ENCODE results near the gene MED16.
"Not testable (repeated sequence)": the region's sequence is repeated elsewhere in the genome, so short reads cannot be mapped to it uniquely, and the experiment has no call there.

Gene MED16

DNA sequence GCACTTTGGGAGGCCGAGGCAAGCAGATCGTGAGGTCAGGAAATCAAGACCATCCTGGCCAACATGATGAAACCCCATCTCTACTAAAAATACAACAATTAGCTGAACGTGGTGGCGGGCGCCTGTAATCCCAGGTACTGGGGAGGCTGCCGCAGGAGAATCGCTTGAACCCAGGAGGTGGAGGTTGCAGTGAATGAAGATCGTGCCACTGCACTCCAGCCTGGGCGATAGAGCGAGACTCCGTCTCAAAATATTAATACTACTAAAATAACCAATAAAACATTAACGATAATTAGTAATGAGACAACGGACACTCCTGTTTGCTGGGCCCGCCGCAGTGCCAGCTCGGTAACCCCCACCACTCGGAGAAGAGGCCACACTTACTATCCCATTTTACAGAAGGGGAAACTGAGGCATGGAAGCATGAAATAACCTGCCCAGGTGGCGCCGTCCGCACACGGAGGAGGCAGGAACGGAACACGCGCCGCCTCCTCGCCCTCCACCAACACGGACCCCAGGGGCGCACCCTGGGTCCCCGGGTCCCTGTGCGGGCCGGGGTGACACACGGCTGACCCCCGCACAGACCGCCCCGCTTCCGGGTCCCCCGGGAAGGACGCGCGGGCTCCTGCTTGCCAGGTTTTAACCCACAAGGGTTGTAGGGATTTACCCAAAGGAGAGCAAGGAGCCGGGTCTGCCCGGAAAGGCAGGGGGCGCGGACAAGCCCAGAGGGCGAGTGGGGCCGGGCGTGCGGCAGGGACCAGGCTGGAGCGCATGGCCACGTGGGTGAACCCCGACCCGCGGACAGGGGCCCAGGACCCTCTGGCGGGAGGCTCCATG lies 18.4 kb upstream of the MED16 start:
- no peak for DNase-seq

DNA sequence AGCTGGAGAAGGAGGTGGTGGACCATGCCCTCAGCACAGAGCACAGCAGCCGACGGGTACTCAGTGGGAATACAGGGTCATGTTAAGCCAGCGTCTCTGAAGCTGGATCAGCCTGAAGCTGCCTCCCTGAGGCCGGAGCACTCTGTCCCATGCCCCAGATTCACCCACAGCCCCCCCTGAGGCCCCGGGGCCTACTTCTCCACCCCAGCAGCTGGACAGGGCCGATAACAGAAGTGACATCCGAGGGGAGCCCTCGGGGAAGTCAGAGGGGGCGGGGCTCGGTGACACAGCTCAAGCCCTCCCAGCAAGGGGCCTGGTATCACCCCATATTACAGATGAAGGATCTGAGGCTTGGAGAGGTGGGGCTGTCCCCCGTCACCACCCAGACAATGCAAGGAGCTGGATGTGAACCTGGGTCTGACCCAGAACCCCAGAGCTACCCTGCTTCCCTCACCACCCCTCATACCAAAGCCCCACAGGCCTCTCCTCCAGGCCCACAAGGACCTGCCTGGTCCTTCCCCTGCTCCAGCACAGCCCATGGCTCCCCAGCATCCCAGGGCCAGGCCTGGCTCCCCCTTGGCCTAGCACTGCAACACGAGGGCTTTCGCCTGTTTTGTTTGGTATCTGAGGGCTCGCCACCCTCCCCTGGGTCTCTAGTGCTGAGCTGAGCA lies 14.3 kb upstream of the MED16 start:
- DNase-seq = no peak

DNA sequence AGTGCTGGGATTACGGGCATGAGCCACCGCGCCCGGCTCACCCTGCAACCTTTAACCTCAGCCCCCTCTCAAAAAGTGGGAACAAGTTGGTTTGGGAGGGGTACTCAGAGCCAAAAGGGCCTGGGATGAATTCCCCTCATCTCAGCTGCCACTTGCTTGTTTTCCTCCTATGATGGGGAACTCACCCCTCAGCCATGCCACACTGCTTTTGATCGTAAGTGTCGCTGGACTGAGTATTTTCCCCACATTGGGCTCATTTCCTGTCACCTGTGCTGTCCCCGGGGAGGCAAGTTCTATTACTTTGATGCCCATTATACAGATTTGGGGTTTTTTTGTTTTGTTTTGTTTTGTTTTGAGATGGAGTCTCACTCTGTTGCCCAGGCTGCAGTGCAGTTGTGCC lies 13.5 kb upstream of the MED16 start:
- DNase-seq = no peak

DNA sequence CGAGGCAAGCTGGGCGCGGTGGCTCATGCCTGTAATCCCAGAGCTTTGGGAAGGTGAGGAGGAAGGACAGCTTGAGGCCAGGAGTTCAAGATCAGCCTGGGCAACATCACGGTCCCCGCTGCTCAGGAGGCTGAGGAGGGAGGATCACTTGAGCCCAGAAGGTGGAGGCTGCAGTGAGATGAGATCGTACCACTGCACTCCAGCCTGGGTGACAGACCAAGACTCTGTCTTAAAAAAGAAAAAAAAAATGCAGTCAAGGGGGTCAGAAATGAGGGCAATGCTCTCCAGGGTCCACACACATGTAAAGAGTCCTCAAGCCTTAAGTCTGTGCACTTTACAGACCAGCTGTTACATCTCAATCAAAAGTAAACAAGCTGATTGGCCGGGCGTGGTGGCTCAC lies 11.6 kb upstream of the MED16 start:
- no peak for DNase-seq

DNA sequence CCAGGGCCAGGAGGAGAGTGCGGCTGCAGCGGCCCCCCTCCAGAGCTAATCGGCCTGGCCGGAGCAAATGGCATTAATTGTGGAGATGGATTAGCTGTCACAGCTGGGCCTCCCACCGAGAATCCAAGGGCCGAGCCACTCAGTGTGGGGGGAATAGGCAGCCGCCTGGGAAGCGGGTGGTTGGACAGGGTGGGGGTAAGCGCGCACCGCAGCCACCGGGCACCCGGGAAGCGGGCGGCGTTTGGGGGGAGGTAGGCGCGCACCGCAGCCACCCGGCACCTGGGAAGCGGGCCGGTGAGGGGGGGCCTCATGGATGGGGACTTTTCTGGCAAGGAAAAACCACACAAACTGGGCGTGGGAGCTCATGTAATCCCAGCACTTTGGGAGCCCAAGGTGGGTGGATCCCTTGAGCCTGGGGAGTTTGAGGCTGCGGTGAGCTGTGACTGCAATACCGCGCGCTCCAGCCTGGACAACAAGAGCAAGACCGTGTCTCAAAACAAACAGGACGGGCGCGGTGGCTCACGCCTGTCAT lies 10.3 kb upstream of the MED16 start:
- DNase-seq = no peak

DNA sequence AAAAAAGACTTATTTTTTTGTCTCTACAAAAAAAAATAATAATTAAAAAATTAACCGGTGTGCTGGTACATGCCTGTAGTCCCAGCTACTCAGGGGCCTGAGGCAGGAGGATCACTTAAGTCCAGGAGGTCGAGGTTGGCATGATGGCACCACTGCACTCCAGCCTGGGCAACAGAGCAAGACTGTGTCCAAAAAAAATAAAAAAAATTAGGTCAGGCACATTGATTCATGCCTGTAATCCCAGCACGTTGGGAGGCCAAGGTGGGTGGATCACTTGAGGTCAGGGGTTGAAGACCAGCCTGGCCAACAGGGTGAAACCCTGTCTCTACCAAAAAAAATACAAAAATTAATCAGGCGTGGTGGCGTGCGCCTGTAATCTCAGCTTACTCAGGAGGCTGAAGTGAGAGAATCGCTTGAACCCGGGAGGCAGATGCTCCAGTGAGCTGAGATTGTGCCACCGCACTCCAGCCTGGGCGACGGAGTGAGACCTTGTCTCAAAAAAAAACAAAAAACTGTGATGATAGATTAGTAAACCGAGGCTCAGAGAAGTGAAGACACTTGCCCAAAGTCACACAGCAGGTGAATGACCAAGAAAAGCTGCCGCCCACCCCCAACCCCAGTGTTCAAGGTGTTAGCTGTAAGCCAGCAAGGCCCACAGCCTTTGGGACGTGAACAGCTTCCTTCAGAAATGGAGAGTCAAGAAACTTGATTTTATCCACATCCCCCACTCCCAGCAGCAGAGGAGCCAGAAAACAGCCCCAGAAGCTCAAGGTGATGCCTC lies 9.6 kb upstream of the MED16 start:
- no peak for DNase-seq

DNA sequence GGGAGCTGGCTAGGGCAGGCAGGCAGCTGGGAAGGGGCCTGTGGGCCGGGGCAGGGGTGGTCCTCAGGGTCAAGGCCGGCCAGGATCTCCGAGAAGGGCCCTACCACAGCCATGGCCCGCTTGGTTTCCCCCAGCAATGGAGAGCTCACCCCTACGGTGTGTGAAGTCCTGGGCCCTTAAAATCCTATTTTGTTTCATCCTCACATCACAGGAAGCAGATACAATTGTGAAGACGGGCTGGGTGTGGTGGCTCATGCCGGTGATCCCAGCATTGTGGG lies 9.0 kb upstream of the MED16 start:
- no peak for DNase-seq

DNA sequence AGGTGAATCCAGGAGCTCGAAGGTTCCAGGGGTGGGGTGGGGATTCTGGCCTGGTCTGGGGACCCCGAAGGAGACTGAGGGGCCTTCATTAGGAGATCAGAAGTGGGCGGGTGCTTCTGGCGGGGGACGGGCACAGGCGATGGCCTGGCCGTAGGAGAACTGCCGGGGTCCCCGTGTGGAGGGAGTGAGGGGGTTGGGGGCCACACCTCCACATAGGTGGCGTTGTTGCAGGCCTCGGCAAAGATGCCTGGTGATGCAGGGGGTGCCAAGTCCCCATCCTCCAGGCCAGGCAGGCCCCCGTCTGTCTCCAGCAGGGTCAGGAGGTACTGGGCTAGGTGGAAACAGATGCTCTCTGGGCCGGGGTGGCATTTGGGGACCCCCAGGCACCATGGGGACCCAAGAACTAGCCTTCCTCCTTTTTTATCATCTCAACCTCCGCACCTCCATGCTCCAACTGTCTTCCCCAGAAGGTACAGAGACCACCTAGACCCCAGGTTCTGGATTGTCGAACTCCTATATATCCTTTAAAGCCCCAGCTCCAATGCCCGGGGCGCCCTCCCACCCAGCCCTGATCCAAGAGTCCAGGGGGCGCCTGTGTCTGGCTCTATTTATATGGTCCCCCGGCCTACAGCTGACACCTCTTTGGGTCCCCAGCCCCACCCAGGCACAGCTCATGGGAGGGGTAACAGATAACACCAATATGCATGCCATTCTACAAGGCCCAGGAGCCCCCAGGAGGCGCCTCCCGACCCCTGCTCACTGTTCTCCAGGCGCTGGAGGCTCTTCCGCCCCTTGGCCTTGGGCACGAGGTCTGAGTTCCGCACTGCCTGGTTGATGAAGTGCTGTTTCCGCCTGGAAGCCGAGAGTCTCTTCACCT lies 8.5 kb upstream of the MED16 start:
- DNase-seq = no peak

DNA sequence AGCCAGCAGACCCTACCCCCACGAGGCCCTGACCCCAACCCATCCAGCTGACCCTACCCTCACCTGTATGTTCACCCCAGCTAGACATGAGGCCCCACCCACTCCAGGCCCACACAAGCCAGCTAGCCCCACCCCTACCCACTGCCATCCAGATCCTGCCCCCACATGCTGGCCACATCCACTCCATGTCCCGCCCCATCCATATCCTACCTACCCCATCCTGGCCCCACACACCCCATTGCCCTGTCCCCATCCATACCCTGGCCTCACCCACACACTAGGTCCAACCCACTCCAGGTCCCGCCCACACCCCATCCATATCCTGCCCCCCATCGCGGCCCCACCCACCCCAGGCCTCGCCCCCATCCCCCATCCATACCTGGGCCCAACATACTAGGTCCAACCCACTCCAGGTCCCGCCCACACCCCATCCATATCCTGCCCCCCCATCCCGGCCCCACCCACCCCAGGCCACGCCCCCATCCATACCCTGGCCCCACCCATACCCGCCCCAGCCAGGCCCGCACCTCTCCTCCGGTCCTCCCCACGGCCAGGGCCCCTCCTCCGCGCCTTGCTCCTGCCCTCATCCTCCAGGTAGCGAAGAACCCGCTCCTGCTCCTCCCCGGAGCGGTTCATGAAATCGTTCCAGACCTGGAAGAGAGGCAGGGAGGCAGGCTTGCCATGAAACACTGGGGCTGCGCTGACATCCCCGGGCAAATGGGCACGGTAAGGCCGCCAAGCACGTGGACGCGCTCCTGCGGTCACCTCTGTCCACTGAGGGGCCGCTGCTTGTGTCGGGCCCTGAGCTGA lies 7.5 kb upstream of the MED16 start:
- DNase-seq = peak; percentile 39

DNA sequence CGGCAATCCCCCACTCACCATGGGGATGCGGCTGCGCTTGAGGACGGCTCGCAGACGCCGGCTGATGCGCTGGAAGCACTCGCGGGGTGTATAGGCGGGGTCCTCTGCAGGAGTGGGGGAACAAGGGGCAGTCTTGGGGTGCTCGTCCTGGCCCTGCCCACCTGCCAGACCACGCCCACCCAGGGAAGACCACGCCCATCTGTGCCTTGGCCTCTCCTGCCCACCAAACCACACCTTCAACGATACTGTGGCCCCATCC lies 7.0 kb upstream of the MED16 start:
- DNase-seq = no peak

DNA sequence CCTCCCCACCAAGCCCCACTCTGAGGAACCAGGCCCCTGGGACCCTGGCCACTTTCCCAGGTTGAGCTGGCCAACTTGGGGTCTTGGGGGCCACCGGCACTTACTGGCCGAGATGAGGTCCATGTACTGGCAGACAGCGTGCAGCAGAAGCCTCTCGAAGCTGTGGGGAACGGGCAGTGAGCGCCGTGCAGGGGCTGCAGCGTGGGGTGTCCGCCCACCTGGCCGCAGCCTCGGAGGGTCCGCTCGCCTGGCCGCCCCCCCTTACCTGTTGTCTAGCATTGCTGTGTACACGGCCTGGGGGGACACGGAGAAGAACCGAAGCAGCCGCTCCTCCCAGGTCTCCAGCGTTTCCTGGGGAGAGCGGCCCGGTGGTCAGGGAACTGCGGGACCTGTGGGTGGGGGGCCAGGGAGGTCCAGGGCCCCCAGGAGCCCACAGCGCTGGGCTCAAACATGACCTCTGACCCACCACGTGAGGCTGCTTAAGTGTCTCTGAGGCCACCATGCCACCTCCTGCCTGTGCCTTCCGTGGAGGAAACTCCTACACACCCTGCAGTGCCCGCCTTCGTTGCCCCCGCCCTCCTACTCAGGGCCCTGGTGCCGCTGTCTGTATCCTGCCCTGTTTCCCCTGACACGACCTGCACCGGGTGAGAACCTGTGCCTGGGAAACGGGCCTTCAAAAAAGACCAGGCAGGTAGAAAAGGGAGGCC lies 6.5 kb upstream of the MED16 start:
- DNase-seq = no peak

DNA sequence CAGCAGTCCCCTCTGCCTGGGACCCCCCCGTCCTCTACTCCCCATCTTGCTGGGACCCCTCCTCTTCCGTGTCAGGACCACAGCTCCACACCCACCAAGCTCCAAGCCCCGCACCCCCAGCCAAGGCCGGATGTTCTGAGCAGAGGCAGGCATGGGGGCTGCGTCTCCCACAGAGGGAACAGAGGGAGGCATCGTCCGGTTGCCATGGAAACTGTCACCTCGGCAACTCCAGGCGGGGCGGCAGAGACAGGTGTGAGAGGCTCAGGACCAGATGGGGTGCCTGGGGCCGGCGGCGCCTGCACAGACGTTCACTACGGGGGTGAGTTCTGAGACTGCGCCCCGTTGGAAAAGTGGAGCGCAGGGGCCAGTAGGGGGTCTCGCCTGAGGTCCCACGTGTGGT lies 5.7 kb upstream of the MED16 start:
- no peak for DNase-seq

DNA sequence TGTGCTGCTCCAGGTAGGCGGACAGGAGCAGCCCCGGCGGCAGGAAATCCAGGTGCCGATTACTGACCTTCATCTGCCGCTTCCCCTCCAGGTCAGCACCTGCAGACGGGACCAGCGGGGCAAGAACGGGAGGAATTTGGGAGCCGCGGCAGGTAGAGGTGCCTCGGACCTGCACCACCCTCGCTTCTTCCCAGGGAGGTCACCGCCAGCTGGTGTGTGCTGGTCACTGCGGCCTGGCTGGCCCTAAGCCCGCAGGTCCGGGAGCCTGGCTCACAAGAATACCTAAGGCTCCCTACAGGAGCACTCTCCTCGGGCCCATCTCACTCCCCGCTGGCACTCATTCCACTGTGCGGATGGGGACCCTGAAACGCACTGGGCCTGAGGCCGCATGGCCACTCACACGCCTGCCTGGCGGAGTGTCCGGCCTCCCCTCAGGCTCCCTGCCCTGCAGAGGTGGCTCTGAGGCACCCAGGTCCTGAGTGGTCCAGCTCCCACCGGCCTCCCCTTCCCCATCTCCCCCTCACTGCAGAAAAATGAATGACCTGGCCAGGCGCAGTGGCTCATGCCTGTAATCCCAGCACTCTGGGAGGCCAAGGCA lies 4.6 kb upstream of the MED16 start:
- no peak for DNase-seq

DNA sequence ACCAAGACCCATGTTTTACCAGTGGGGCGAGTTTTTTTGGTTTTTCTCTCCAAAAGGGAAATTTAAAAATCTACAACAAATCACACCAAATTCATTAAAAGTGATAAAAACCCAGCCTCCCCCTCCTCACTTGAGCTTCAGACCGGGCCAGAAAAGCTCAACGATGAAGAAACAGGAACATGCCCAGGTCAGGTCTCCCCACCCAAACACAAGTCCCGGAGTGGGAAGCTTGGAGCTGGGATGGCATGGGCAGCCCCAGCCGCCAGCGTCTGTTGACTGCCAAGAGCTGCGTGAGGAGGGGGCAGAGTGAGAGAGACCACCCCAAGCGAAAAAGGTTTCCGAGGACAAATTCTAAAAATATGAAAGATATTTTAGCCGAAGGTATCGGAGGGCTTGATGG lies 4.0 kb upstream of the MED16 start:
- no peak for DNase-seq

DNA sequence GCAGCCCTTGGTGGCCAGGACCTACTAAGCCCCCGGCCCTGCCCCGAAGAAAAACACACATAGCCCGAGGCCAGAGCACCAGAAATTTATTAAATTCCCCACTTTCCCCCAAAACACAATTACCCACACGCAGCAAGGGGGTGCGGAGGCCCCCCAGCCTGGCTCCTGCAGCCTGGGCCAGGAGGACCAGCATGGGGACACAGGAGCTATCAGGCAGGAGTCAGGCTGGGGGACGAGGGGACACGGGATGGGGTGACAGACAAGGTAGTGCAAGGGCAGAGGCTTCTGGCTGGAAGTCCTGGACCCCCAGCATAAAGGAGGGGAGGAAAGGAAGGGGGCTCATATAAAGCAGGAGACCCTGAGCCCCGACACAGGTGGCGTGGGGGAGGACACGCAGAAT lies 3.4 kb upstream of the MED16 start:
- DNase-seq = no peak

DNA sequence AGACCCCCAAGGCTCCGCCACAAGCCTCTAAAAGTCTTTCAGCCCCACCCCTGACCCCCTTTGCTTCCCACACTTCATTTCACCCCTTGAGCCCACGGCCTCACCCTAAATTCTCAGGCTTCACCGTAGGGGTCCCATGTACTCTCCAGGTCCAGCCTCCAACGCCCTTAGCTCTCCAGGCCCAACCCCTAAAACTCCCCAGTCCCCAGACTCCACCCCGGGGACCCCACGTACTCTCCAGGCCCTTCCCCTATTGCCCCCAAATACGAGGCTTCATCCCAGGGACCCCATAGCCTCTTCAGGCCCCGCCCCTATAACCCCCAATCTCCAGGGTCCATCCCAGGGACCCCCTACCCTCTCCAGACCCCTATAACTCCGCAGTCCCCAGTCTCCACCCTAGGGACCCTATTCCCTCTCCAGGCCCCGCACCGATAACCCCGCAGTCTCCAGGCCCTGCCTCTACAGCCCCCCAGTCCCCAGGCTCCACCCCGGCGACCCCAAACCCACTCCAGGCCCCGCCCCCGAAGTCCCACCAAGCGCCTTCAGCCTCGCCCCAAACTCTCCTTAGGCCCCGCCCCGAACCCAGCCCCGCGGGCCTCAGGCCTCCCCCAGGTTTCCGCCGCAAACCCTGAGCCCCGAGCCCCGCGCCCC lies 619 bp downstream of the MED16 start:
- DNase-seq = no peak

DNA sequence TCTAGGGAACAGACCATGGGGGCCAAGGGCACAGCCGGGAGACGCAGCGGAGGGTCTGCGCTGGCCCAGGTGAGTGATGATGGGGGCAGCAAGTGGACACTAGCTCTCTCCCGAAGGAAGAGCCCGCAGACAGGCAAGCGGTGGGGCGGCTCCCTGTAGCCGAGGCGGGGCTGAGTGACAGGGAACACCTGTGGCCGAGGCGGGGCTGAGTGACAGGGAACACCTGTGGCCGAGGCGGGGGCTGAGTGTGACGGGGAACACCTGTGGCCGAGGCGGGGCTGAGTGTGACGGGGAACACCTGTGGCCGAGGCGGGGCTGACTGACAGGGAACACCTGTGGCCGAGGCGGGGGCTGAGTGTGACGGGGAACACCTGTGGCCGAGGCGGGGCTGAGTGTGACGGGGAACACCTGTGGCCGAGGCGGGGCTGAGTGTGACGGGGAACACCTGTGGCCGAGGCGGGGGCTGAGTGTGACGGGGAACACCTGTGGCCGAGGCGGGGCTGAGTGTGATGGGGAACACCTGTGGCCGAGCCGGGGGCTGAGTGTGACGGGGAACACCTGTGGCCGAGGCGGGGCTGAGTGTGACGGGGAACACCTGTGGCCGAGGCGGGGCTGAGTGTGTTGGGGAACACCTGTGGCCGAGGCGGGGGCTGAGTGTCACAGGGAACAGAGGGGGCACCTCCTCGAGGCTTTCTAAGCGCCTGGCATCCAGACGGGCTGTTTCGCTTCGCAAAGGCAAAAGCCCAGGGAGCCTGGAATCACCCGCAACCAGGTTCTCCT lies 1.4 kb downstream of the MED16 start:
- not testable (repeated sequence) for DNase-seq

DNA sequence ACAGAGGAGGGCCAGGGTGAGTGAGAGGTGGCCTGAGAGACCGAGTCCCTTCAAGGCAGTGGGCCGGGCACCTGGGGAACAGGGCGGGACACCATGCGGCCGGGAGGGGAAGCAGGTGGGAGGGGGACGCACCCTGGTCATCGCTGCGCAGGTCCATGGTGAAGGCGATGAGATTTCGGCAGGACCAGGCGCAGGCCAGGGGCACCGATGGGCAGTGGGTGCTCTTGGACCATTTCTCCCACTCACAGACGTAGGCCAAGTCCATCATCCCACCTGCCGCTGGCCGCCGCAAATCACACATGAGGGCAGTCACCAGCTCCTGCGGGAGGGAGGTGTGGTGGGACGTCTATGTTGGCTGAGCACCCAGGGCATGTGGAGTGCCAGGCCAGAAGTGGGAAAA lies 2.2 kb downstream of the MED16 start:
- DNase-seq = no peak

DNA sequence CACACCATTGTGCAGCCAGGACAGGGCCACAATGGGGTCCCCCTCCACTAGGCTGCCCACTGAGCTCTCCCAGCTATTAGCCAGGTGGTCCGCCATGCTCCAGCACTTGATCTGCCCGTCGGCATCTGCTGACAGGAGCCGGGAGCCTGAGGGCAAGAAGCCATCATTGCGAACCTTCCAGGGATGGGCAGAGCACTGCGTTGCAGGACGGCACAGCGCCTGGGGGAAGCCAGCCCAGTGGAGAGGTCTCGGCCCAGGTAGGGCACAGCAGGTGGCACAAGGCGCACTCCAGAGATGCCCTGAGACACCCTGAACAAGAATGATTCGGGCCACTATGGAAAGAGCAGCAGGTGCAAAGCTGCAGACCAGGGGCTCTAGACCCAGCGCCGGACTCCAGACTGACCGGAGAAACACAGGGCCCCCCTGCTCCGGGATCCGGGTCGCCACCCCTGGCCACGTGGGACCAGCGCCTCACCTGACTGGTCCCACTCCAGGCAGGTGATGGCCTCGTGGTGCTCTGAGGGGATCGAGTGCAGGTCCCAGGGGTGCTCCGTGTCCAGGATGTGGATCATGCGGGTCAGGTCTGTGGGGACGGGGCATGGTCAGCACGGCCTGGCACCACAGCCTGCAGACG lies 3.2 kb downstream of the MED16 start:
- no peak for DNase-seq

All from activated CD4-positive, alpha-beta T cell treated with anti-CD3 and anti-CD28 coated beads, Interleukin-10, Interleukin-2, amounts not matched to agents 100 ng/mL and 50 ng/mL, durations not matched to agents 16 hours and 8 hours (primary cell).